Breast epithelium (tissue), 4 donors: Measurements from ENCODE around the gene EARS2. TPM values are rescaled to one million over a fixed set of nuclear protein-coding genes. Genes with fewer than 3 reads are reported as not detected.

ENCODE experiments used
- DNase-seq, 2 donors: peaks; one replicate each; pipeline ENCODE4 v3.0.0-alpha.2; 2019; ENCODE audit warnings: low spot score in 2 of 2
- H3K27ac ChIP-seq, 2 donors: fragments of 200-600 bp; sonication (generic) in 1 of 2; one replicate each; pipeline ENCODE4 v1.5.1; 2016 to 2019; ENCODE audit warnings: mild to moderate bottlenecking in 1 of 2
- H3K27me3 ChIP-seq, 2 donors: fragments of 200-600 bp; sonication (generic) in 1 of 2; one replicate each; pipeline versions ENCODE4 v1.5.1 to v1.6.0; 2017 to 2019; ENCODE audit warnings: control low read depth in 1 of 2, mild to moderate bottlenecking in 1 of 2
- H3K36me3 ChIP-seq: fragments of 200-600 bp; one replicate; pipeline ENCODE4 v1.5.1; 2019
- H3K4me1 ChIP-seq, 2 donors: fragments of 200-600 bp; sonication (generic); one replicate each; pipeline ENCODE4 v1.5.1; 2016 to 2019; ENCODE audit warnings: control low read depth in 1 of 2
- H3K4me3 ChIP-seq, 3 donors: fragments of 200-600 bp; sonication (generic); 1 replicate in 2 of 3; 2 replicates in 1 of 3; pipeline ENCODE4 v1.5.1; 2016 to 2019; ENCODE audit warnings: mild to moderate bottlenecking in 3 of 3, moderate library complexity in 2 of 3
- H3K9me3 ChIP-seq, 2 donors: fragments of 200-600 bp; sonication (generic) in 1 of 2; one replicate each; pipeline ENCODE4 v1.5.1; 2016 to 2019; ENCODE audit warnings: control low read depth in 1 of 2
- POLR2A ChIP-seq: fragments of 450-650 bp; IDR thresholded peaks from one replicate; pipeline ENCODE4 v1.6.1; 2016; ENCODE audit warnings: antibody characterized with exemption, mild to moderate bottlenecking, moderate library complexity
- POLR2AphosphoS5 ChIP-seq, 3 donors: sonication (generic); formaldehyde crosslinking; IDR thresholded peaks; one replicate each; pipeline ENCODE4 v1.6.1; 2017; ENCODE audit warnings: antibody characterized with exemption in 3 of 3
- intact Hi-C: fragments of 100-400 bp; cut with DNase I; formaldehyde crosslinking; loops from one replicate; pipeline ENCODE4 v1.15.1; 2023; ENCODE audit warnings: low total_unique reads
- total RNA-seq, 3 donors: library from RNA; depleted of rRNA; stranded (reverse); fragments of >200 nt; gene quantifications; one replicate each; pipeline ENCODE4 v1.1.0, GENCODE V29; 2016
- TF ChIP-seq, protein P1 (sequence below), 3 donors: fragments of 450-650 bp; IDR thresholded peaks; one replicate each; pipeline ENCODE4 v1.5.1; 2016 to 2017; ENCODE audit warnings: antibody characterized with exemption in 3 of 3, mild to moderate bottlenecking in 3 of 3, moderate library complexity in 3 of 3

EARS2 gene
- total RNA-seq, 3 donors from 2014 or later, result 22.4 to 25.9 (median 25.0) TPM

DNA sequence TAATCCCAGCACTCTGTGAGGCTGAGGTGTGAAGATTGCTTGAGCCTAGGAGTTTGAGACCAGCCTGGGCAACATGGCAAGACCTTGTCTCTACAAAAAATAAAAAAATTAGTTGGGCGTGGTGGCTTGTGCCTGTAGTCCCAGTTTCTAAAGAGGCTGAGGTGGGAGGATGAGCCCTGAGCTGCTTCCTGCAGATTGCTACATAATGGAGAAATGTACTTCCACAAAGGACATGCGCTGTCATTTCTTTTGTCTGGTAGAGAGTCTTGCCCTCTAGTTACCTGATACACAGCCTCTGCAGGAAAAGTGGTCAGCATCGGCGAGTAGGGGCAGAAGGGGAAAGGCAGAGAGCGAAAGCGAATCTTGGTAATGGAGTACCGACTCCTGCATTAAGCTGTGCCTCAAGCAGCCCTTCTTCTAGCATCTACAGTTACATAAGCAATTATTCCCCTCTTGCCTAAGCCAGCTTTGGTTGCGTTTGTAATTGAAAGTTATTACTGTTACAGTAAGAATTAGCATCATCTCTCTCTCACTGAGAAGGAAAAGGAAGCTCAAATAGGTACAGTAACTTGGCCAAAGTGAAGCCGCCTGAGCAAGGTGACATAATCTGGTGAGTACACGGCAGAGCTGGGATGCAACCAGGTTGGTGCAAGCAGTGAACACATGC lies 28.4 kb downstream of the EARS2 start:
- H3K27ac ChIP-seq, result no peak overlapping the region
- intact Hi-C loops, result no loop called here
- H3K27me3 ChIP-seq, result no peaks in the 10 kb centered on the region
- H3K4me1 ChIP-seq, result no peaks in the 10 kb centered on the region
- no peaks in the 10 kb centered on the region for H3K9me3 ChIP-seq
- no peak for DNase-seq
- no peak overlapping the region for H3K4me3 ChIP-seq
- TF ChIP-seq POLR2AphosphoS5 (IDR thresholded peaks at IDR 0.05) (no peak), POLR2A (no peak)
- TF ChIP-seq, protein P1, sequence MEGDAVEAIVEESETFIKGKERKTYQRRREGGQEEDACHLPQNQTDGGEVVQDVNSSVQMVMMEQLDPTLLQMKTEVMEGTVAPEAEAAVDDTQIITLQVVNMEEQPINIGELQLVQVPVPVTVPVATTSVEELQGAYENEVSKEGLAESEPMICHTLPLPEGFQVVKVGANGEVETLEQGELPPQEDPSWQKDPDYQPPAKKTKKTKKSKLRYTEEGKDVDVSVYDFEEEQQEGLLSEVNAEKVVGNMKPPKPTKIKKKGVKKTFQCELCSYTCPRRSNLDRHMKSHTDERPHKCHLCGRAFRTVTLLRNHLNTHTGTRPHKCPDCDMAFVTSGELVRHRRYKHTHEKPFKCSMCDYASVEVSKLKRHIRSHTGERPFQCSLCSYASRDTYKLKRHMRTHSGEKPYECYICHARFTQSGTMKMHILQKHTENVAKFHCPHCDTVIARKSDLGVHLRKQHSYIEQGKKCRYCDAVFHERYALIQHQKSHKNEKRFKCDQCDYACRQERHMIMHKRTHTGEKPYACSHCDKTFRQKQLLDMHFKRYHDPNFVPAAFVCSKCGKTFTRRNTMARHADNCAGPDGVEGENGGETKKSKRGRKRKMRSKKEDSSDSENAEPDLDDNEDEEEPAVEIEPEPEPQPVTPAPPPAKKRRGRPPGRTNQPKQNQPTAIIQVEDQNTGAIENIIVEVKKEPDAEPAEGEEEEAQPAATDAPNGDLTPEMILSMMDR (IDR thresholded peaks at IDR 0.05), result no peak
- H3K36me3 ChIP-seq, result no peaks in the 10 kb centered on the region

DNA sequence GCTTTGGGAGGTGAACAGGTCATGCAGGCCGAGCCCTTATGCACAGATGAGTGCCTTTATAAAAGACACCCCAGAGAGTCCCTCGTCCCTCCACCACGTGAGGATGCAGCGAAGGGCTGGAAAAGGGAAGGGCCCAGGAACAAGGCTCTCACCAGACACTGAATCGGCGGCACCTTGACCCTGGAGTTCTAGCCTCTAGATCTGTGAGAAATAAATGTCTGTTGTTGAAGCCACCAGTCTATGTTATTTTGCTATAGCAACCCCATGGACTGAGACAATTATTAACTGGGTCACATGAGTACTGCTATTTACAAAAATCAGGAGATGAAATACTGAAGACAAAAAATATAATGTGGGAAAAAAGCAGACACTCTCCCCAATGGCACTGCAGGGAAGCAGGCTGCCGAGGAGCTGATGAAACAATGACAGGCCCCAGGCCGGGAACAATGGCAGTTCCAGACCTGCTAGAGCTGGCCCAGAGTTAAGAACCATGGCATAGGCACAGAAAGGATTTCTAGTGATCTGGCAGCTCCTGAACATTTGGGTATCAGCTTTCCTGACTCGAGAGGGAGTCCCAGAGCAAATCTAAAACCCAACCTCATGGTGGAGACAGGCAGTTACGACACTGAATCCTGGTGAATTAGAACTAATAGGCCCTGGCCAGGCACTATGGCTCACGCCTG lies 29.0 kb downstream of the EARS2 start:
- intact Hi-C loops, result no loop called here
- no peak for DNase-seq
- Histone ChIP-seq H3K36me3 (no peaks in the 10 kb centered on the region), H3K27ac (no peak overlapping the region), H3K4me3 (no peak overlapping the region), H3K4me1 (no peaks in the 10 kb centered on the region), H3K27me3 (no peaks in the 10 kb centered on the region), H3K9me3 (no peaks in the 10 kb centered on the region)
- TF ChIP-seq POLR2A (no peak), POLR2AphosphoS5 (IDR thresholded peaks at IDR 0.05) (no peak)
- TF ChIP-seq, protein P1 (IDR thresholded peaks at IDR 0.05), result no peak

DNA sequence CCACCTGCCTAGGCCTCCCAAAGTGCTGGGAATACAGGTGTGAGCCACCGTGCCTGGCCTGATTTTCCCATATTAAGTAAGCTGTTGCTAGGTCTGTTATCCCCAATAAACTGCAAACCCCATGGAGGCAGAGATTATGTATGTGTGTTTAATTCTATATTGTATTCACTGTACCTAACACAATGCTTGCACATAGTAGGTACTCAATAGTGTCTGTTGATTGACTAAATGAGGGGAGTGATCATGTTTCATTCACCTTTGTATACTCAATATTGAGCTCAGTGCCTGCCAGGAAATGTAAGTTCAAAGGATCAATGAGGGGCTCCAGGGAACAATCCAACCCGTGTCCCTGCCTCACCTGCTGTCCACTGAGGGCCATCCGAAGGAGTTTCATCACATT lies 32.3 kb downstream of the EARS2 start:
- no peak for DNase-seq
- Histone ChIP-seq H3K9me3 (no peaks in the 10 kb centered on the region), H3K36me3 (no peaks in the 10 kb centered on the region), H3K4me3 (no peak overlapping the region), H3K27me3 (no peaks in the 10 kb centered on the region), H3K27ac (no peak overlapping the region), H3K4me1 (no peaks in the 10 kb centered on the region)
- TF ChIP-seq, protein P1 (IDR thresholded peaks at IDR 0.05), result no peak
- TF ChIP-seq POLR2AphosphoS5 (IDR thresholded peaks at IDR 0.05), result no peak
- no peak for TF ChIP-seq POLR2A
- intact Hi-C loops, result no loop called here

DNA sequence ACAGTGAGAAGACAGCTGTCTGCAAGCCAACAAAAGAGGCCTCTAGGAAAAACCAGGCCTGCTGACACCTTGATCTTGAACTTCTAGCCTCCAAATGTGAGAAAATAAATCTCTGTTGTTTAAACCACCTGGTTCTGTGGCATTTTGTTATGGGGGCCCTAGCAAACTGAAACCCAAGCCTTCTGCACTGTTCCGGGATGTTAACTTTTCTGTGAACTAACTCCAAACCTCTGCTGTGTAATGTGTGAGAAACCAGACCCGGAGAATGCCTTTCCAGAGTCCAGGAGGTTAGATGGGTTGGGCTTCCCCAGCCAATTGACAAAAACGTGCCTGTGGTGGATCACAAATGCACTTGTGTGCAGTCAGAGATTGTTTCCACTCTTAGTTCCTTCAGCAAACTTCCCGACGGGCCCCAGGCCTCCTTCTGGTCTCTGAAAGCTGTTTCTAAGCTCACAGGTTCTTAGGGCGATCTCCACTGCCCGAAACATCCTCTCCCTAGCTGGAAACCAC lies 33.2 kb downstream of the EARS2 start:
- no peaks in the 10 kb centered on the region for H3K36me3 ChIP-seq
- no peak overlapping the region for H3K4me3 ChIP-seq
- no peaks in the 10 kb centered on the region for H3K27me3 ChIP-seq
- DNase-seq, result no peak
- intact Hi-C loops, result loop anchor here (2.0 kb wide), 1 partner anchor 45 kb away; no protein-coding TSS in a partner anchor
- no peaks in the 10 kb centered on the region for H3K4me1 ChIP-seq
- H3K9me3 ChIP-seq, result no peaks in the 10 kb centered on the region
- TF ChIP-seq POLR2A (no peak), POLR2AphosphoS5 (IDR thresholded peaks at IDR 0.05) (no peak)
- TF ChIP-seq, protein P1 (IDR thresholded peaks at IDR 0.05), result no peak
- no peak overlapping the region for H3K27ac ChIP-seq

DNA sequence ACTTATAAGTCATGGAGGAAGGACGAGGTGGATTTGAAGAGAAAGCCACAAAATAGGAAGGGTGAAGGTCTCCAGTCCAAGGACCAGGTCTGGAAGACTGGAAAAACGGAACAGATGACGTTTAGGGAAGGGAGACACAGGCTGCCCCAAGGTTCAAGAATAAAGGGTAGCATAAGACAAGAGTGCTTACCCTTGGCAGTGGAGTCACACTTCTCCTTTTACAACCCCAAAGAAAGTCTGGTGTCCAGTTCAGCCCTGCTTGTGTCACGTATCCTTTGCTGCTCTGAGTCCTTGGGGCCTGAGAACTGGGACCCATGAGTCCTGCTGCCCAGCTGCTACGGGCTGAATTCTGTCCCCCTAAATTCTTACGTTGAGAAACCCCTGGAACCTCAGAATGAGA lies 33.8 kb downstream of the EARS2 start:
- Histone ChIP-seq H3K4me1 (no peaks in the 10 kb centered on the region), H3K27ac (no peak overlapping the region), H3K27me3 (no peaks in the 10 kb centered on the region), H3K9me3 (no peaks in the 10 kb centered on the region), H3K4me3 (no peak overlapping the region), H3K36me3 (no peaks in the 10 kb centered on the region)
- DNase-seq, result no peak
- intact Hi-C loops, result loop anchor here (2.0 kb wide), 1 partner anchor 45 kb away; no protein-coding TSS in a partner anchor
- TF ChIP-seq POLR2A (no peak), POLR2AphosphoS5 (IDR thresholded peaks at IDR 0.05) (no peak)
- TF ChIP-seq, protein P1 (IDR thresholded peaks at IDR 0.05), result no peak
